Dedifferentiated amniotic fluid mesenchymal stem cell (primary cell): Measurements from ENCODE around the gene C9orf43.
"Not testable (repeated sequence)": the region's sequence is repeated elsewhere in the genome, so short reads cannot be mapped to it uniquely, and the experiment has no call there.

Experiments
- DNase-seq: peaks from one replicate; pipeline ENCODE4 v3.0.0-alpha.2; 2016; ENCODE audit errors: extremely low spot score

Gene C9orf43

GRCh38 chr9:113381441-113381840, 29.1 kb upstream of the C9orf43 start:
- not testable (repeated sequence) for DNase-seq

GRCh38 chr9:113381909-113382411, 28.6 kb upstream of the C9orf43 start:
- no peak for DNase-seq

- no peak for DNase-seq
These were observed 23.8 kb upstream of the C9orf43 start for GRCh38 chr9:113386571-113387393.

GRCh38 chr9:113387560-113388230, 22.9 kb upstream of the C9orf43 start:
- no peak for DNase-seq

- DNase-seq = no peak
These were observed 21.7 kb upstream of the C9orf43 start for GRCh38 chr9:113388833-113389232.

- no peak for DNase-seq
These were observed 21.1 kb upstream of the C9orf43 start for GRCh38 chr9:113389451-113389850.

GRCh38 chr9:113390192-113390960, 20.2 kb upstream of the C9orf43 start:
- no peak for DNase-seq

- DNase-seq = no peak
These were observed 18.6 kb upstream of the C9orf43 start for GRCh38 chr9:113391917-113392316.

GRCh38 chr9:113393281-113393680, 17.3 kb upstream of the C9orf43 start:
- no peak for DNase-seq

GRCh38 chr9:113395000-113395861, 15.3 kb upstream of the C9orf43 start:
- no peak for DNase-seq

GRCh38 chr9:113397203-113397631, 13.3 kb upstream of the C9orf43 start:
- DNase-seq = no peak

GRCh38 chr9:113398796-113399195, 11.8 kb upstream of the C9orf43 start:
- no peak for DNase-seq

GRCh38 chr9:113399646-113400200, 10.8 kb upstream of the C9orf43 start:
- no peak for DNase-seq

- peak; percentile 97 for DNase-seq
These were observed 9.3 kb upstream of the C9orf43 start, which contains the start of gene ALAD for GRCh38 chr9:113401027-113401792. ALAD (minus strand) TSS chr9:113401284; CDS start chr9:113393559, 7,725 bp downstream.

GRCh38 chr9:113403646-113404045, 6.9 kb upstream of the C9orf43 start:
- no peak for DNase-seq

- not testable (repeated sequence) for DNase-seq
These were observed 4.2 kb upstream of the C9orf43 start for GRCh38 chr9:113406353-113406752.

GRCh38 chr9:113406873-113407511, 3.6 kb upstream of the C9orf43 start:
- DNase-seq = peak; percentile 78

- DNase-seq = no peak
These were observed 1.1 kb upstream of the C9orf43 start for GRCh38 chr9:113409481-113409880.

- DNase-seq = no peak
These were observed 702 bp upstream of the C9orf43 start for GRCh38 chr9:113409883-113410206.
